Sigmoid colon (tissue), 7 donors: ENCODE measurements around the gene CCNDBP1. TPM values are rescaled to one million over a fixed set of nuclear protein-coding genes. Genes with fewer than 3 reads are reported as not detected.
A peak's percentile ranks its signal among the peaks of the same experiment; 100 is the strongest.
"Not testable (repeated sequence)": the region's sequence is repeated elsewhere in the genome, so short reads cannot be mapped to it uniquely, and the experiment has no call there.

Source experiments
- DNase-seq: peaks from one replicate; pipeline ENCODE4 v3.0.0-alpha.2; 2019
- H3K27ac ChIP-seq, 4 donors: fragments of 200-600 bp; sonication (generic); one replicate each; pipeline ENCODE4 v1.5.1; 2016 to 2019; ENCODE audit warnings: mild to moderate bottlenecking in 1 of 4
- H3K27me3 ChIP-seq, 3 donors: fragments of 200-600 bp; sonication (generic); one replicate each; pipeline ENCODE4 v1.5.1; 2019; ENCODE audit warnings: mild to moderate bottlenecking in 1 of 3
- H3K36me3 ChIP-seq, 4 donors: fragments of 200-600 bp; sonication (generic); one replicate each; pipeline ENCODE4 v1.5.1; 2016 to 2019
- H3K4me1 ChIP-seq, 4 donors: fragments of 200-600 bp; sonication (generic); one replicate each; pipeline ENCODE4 v1.5.1; 2017 to 2019
- H3K4me3 ChIP-seq, 4 donors: fragments of 200-600 bp; sonication (generic); one replicate each; pipeline ENCODE4 v1.5.1; 2017 to 2019; ENCODE audit warnings: mild to moderate bottlenecking in 2 of 4, moderate library complexity in 1 of 4
- H3K9me3 ChIP-seq, 4 donors: fragments of 200-600 bp in 3 of 4; sonication (generic) in 3 of 4; one replicate each; pipeline versions ENCODE4 v1.5.1 to v1.6.1; 2013 to 2019
- CTCF ChIP-seq, 4 experiments: fragments of 450-650 bp in 3 of 4; fragments of 200-600 bp in 1 of 4; IDR thresholded peaks; one replicate each; pipeline ENCODE4 v1.5.1; 2016 to 2019; ENCODE audit warnings: antibody characterized with exemption in 4 of 4, mild to moderate bottlenecking in 3 of 4, moderate library complexity in 2 of 4
- EP300 ChIP-seq, 4 donors: sonication (generic); formaldehyde crosslinking; IDR thresholded peaks; one replicate each; pipeline ENCODE4 v1.6.1; 2017; ENCODE audit warnings: antibody characterized with exemption in 4 of 4
- POLR2A ChIP-seq, 2 donors: fragments of 450-650 bp; IDR thresholded peaks; one replicate each; pipeline ENCODE4 v1.6.1; 2016; ENCODE audit warnings: antibody characterized with exemption in 2 of 2, mild to moderate bottlenecking in 2 of 2, moderate library complexity in 2 of 2
- POLR2AphosphoS5 ChIP-seq, 4 donors: sonication (generic); formaldehyde crosslinking; IDR thresholded peaks; one replicate each; pipeline ENCODE4 v1.6.1; 2017; ENCODE audit warnings: antibody characterized with exemption in 4 of 4
- WGBS, 2 donors: extraction: QIAGEN DNeasy Blood & Tissue Kit; methylation state at CpG; one replicate each; pipeline ENCODE4 v1.1.7; 2013; 5-methylcytosine and 5-hydroxymethylcytosine counted together
- intact Hi-C: fragments of 100-400 bp; cut with DNase I; formaldehyde crosslinking; loops from one replicate; pipeline ENCODE4 v1.15.1; 2023
- polyA plus RNA-seq, 3 donors: library from polyadenylated mRNA; stranded (reverse); fragments of 200-250 nt; gene quantifications; one replicate each; pipeline ENCODE4 v1.2.3, GENCODE V29; 2013
- total RNA-seq, 4 donors: library from RNA; depleted of rRNA; stranded (reverse); fragments of >200 nt; gene quantifications; one replicate each; pipeline ENCODE4 v1.1.0, GENCODE V29; 2016
- donor health status: healthy with polysubstance abuse.
- donor health status: Bipolar disorder and iron deficiency.
- donor health status: healthy.

Gene CCNDBP1
- total and polyA plus RNA-seq, 7 donors, result 39.1 to 109 (median 53.9) TPM

GRCh38 chr15:43220991-43221403 lies 35.8 kb downstream of the CCNDBP1 start, which contains the start of gene EPB42:
TSS of gene EPB42 (minus strand) at chr15:43221018. CDS start at chr15:43220825, 193 bp downstream.
- H3K4me1 ChIP-seq, result no peaks in the 10 kb centered on the region
- intact Hi-C loops, result loop anchor here (10.0 kb wide), 1 partner anchor 64 kb away; no protein-coding TSS in a partner anchor
- TF ChIP-seq CTCF (IDR thresholded peaks at IDR 0.05), result no peak
- no peak for TF ChIP-seq POLR2A (IDR thresholded peaks at IDR 0.05)
- TF ChIP-seq EP300 (IDR thresholded peaks at IDR 0.05), result no peak
- TF ChIP-seq POLR2AphosphoS5 (IDR thresholded peaks at IDR 0.05), result no peak
- peaks cover 0 to 18% (median 0%) of the 10 kb centered on the region in 3 donors for H3K27me3 ChIP-seq
- H3K9me3 ChIP-seq, result no peaks in the 10 kb centered on the region
- WGBS, 2 donors, result 52 to 70% methylated on average over 3 of the region's 3 CpGs
- no peak for DNase-seq
- no peak within 1 kb of the TSS for H3K27ac ChIP-seq
- H3K4me3 ChIP-seq, result no peak within 1 kb of the TSS
- H3K36me3 ChIP-seq, result no peaks in the 10 kb centered on the region

GRCh38 chr15:43221422-43221821 lies 36.2 kb downstream of the CCNDBP1 start:
- Histone ChIP-seq H3K36me3 (no peaks in the 10 kb centered on the region), H3K9me3 (no peaks in the 10 kb centered on the region), H3K27me3 (peaks cover 0 to 18% (median 0%) of the 10 kb centered on the region in 3 donors), H3K4me3 (no peak overlapping the region), H3K27ac (no peak overlapping the region), H3K4me1 (no peaks in the 10 kb centered on the region)
- 27 to 67% methylated on average over 1 of the region's 1 CpG for WGBS, 2 donors
- no peak for DNase-seq
- TF ChIP-seq POLR2AphosphoS5 (IDR thresholded peaks at IDR 0.05), result no peak
- TF ChIP-seq EP300 (IDR thresholded peaks at IDR 0.05), result no peak
- no peak for TF ChIP-seq CTCF (IDR thresholded peaks at IDR 0.05)
- no peak for TF ChIP-seq POLR2A (IDR thresholded peaks at IDR 0.05)
- intact Hi-C loops, result loop anchor here (10.0 kb wide), 1 partner anchor 63 kb away; no protein-coding TSS in a partner anchor

GRCh38 chr15:43225201-43225949 lies 40.2 kb downstream of the CCNDBP1 start:
- intact Hi-C loops, result loop anchor here (10.0 kb wide), 1 partner anchor 59 kb away; no protein-coding TSS in a partner anchor
- Histone ChIP-seq H3K27me3 (peaks cover 0 to 7% (median 0%) of the 10 kb centered on the region in 3 donors), H3K9me3 (no peaks in the 10 kb centered on the region), H3K27ac (no peak overlapping the region), H3K4me1 (no peaks in the 10 kb centered on the region), H3K4me3 (no peak overlapping the region), H3K36me3 (no peaks in the 10 kb centered on the region)
- no peak for DNase-seq
- peak; percentile 33 to 64 (median 44) for TF ChIP-seq CTCF (IDR thresholded peaks at IDR 0.05)
- TF ChIP-seq POLR2AphosphoS5 (IDR thresholded peaks at IDR 0.05), result no peak
- 44 to 48% methylated on average over 16 of the region's 16 CpGs for WGBS, 2 donors

- WGBS, 2 donors, result 80 to 90% methylated on average over 12 of the region's 12 CpGs
- H3K36me3 ChIP-seq, H3K4me3 ChIP-seq, H3K27ac ChIP-seq, H3K4me1 ChIP-seq, H3K9me3 ChIP-seq, DNase-seq, H3K27me3 ChIP-seq: not testable (repeated sequence)
- intact Hi-C loops, result loop anchor here (10.0 kb wide), 1 partner anchor 59 kb away; no protein-coding TSS in a partner anchor
Observed at GRCh38 chr15:43225950-43226255, 40.7 kb downstream of the CCNDBP1 start.

GRCh38 chr15:43226436-43227305 lies 41.5 kb downstream of the CCNDBP1 start:
- no peak for TF ChIP-seq POLR2AphosphoS5 (IDR thresholded peaks at IDR 0.05)
- no peak for TF ChIP-seq CTCF (IDR thresholded peaks at IDR 0.05)
- TF ChIP-seq EP300 (IDR thresholded peaks at IDR 0.05), result no peak
- no peak for TF ChIP-seq POLR2A (IDR thresholded peaks at IDR 0.05)
- no peak overlapping the region for H3K27ac ChIP-seq
- H3K27me3 ChIP-seq, result peaks cover 0 to 7% (median 0%) of the 10 kb centered on the region in 3 donors
- 96 to 97% methylated on average over 57 of the region's 57 CpGs for WGBS, 2 donors
- no peak for DNase-seq
- intact Hi-C loops, result loop anchor here (10.0 kb wide), 1 partner anchor 58 kb away; no protein-coding TSS in a partner anchor
- H3K9me3 ChIP-seq, result no peaks in the 10 kb centered on the region
- no peaks in the 10 kb centered on the region for H3K36me3 ChIP-seq
- H3K4me1 ChIP-seq, result no peaks in the 10 kb centered on the region
- H3K4me3 ChIP-seq, result no peak overlapping the region
